Gastrocnemius medialis (tissue), 4 donors: ENCODE measurements around the gene NPIPB8.
"Not testable (repeated sequence)": the region's sequence is repeated elsewhere in the genome, so short reads cannot be mapped to it uniquely, and the experiment has no call there.

Experiments
- POLR2A ChIP-seq, 2 donors: fragments of 450-650 bp; IDR thresholded peaks; one replicate each; pipeline ENCODE4 v1.6.1; 2017; ENCODE audit warnings: antibody characterized with exemption in 2 of 2, mild to moderate bottlenecking in 2 of 2, moderate library complexity in 2 of 2
- TF ChIP-seq, protein P1 (sequence below), 5 experiments: fragments of 450-650 bp in 3 of 5; fragments of 200-600 bp in 2 of 5; sonication (generic) in 2 of 5; IDR thresholded peaks in 4 of 5; conservative IDR thresholded peaks in 1 of 5; 1 replicate in 4 of 5; 2 replicates in 1 of 5; pipeline ENCODE4 v1.5.1; 2016 to 2019; ENCODE audit warnings: antibody characterized with exemption in 5 of 5, mild to moderate bottlenecking in 3 of 5, moderate library complexity in 3 of 5

DNA sequence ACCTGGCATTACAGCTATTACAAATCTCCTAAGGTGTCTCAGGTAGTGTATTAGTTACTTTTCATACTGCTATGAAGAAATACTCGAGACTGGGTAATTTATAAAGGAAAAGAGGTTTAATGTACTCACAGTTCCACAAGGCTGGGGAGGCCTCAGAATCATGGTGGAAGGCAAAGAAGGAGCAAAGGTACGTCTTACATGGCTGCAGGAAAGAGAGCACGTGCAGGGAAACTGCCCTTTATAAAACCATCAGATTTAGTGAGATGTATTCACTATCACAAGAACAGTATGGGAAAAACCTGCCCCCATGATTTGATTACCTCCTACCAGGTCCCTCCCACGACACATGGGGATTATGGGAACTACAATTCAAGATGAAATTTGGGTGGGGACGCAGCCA is 7.0 kb upstream of the NPIPB8 start:
- TF ChIP-seq, protein P1, sequence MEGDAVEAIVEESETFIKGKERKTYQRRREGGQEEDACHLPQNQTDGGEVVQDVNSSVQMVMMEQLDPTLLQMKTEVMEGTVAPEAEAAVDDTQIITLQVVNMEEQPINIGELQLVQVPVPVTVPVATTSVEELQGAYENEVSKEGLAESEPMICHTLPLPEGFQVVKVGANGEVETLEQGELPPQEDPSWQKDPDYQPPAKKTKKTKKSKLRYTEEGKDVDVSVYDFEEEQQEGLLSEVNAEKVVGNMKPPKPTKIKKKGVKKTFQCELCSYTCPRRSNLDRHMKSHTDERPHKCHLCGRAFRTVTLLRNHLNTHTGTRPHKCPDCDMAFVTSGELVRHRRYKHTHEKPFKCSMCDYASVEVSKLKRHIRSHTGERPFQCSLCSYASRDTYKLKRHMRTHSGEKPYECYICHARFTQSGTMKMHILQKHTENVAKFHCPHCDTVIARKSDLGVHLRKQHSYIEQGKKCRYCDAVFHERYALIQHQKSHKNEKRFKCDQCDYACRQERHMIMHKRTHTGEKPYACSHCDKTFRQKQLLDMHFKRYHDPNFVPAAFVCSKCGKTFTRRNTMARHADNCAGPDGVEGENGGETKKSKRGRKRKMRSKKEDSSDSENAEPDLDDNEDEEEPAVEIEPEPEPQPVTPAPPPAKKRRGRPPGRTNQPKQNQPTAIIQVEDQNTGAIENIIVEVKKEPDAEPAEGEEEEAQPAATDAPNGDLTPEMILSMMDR (IDR thresholded peaks at IDR 0.05 in 4 of 5, conservative IDR thresholded peaks at IDR 0.05 in 1 of 5), result not testable (repeated sequence)
- TF ChIP-seq POLR2A (IDR thresholded peaks at IDR 0.05), result not testable (repeated sequence)
